Measurements from ENCODE around the gene NCKAP1.

NCKAP1 gene

GRCh38 chr2:182915369-182916326 lies 122.6 kb downstream of the NCKAP1 start:
- POLR2A ChIA-PET: interaction anchor here (0.9 kb wide), 1 partner anchor 209 kb away, joined by 4 read pairs; the partner anchor contains the start of gene NUP35
- DNase-seq (ENCODE audit: extremely low spot score): peak; percentile 49
- TF ChIP-seq CTBP1 (IDR thresholded peaks at IDR 0.05; ENCODE audit: borderline replicate concordance) (no peak), TARDBP (IDR thresholded peaks at IDR 0.05) (no peak), BHLHE40 (IDR thresholded peaks at IDR 0.05; ENCODE audit: borderline replicate concordance) (no peak), L3MBTL2 (conservative IDR thresholded peaks at IDR 0.05) (no peak), NFRKB (IDR thresholded peaks at IDR 0.05) (no peak), FOXA1 (IDR thresholded peaks at IDR 0.05) (no peak), SUZ12 (IDR thresholded peaks at IDR 0.05) (no peak), SP1 (IDR thresholded peaks at IDR 0.05) (no peak), ELF4 (IDR thresholded peaks at IDR 0.05) (no peak), HDGF (IDR thresholded peaks at IDR 0.05; ENCODE audit: borderline replicate concordance) (no peak), PKNOX1 (IDR thresholded peaks at IDR 0.05) (peak; percentile 82), FOXK2 (IDR thresholded peaks at IDR 0.05) (no peak), LEF1 (IDR thresholded peaks at IDR 0.05; ENCODE audit: borderline replicate concordance) (no peak), ZNF384 (IDR thresholded peaks at IDR 0.05) (0 out of 2 replicates have a peak, but pooled peaks have one; percentile 36), ARNT (IDR thresholded peaks at IDR 0.05) (no peak), FOXM1 (IDR thresholded peaks at IDR 0.05; ENCODE audit: borderline replicate concordance) (no peak)
- CTCF ChIA-PET: no interaction called here

- ChIA-PET CTCF (no interaction called here), POLR2A (interaction anchor here (0.9 kb wide), 1 partner anchor 210 kb away, joined by 4 read pairs; the partner anchor contains the start of gene NUP35)
- DNase-seq (ENCODE audit: extremely low spot score): no peak
- no peak for TF ChIP-seq ZNF384 (IDR thresholded peaks at IDR 0.05)
- no peak for TF ChIP-seq ELF4 (IDR thresholded peaks at IDR 0.05)
- no peak for TF ChIP-seq FOXM1 (IDR thresholded peaks at IDR 0.05; ENCODE audit: borderline replicate concordance)
- no peak for TF ChIP-seq BHLHE40 (IDR thresholded peaks at IDR 0.05; ENCODE audit: borderline replicate concordance)
- TF ChIP-seq SUZ12 (IDR thresholded peaks at IDR 0.05): no peak
- TF ChIP-seq L3MBTL2 (conservative IDR thresholded peaks at IDR 0.05): no peak
- TF ChIP-seq TARDBP (IDR thresholded peaks at IDR 0.05): no peak
- TF ChIP-seq SP1 (IDR thresholded peaks at IDR 0.05): no peak
- TF ChIP-seq HDGF (IDR thresholded peaks at IDR 0.05; ENCODE audit: borderline replicate concordance): no peak
- TF ChIP-seq PKNOX1 (IDR thresholded peaks at IDR 0.05): no peak
- no peak for TF ChIP-seq FOXK2 (IDR thresholded peaks at IDR 0.05)
- no peak for TF ChIP-seq FOXA1 (IDR thresholded peaks at IDR 0.05)
- no peak for TF ChIP-seq NFRKB (IDR thresholded peaks at IDR 0.05)
Measured at GRCh38 chr2:182914852-182915251, 123.4 kb downstream of the NCKAP1 start.

GRCh38 chr2:182913064-182913463 lies 125.2 kb downstream of the NCKAP1 start:
- no peak for TF ChIP-seq ELF4 (IDR thresholded peaks at IDR 0.05)
- TF ChIP-seq FOXK2 (IDR thresholded peaks at IDR 0.05): no peak
- no peak for TF ChIP-seq SUZ12 (IDR thresholded peaks at IDR 0.05)
- no peak for TF ChIP-seq ARNT (IDR thresholded peaks at IDR 0.05)
- no peak for TF ChIP-seq L3MBTL2 (conservative IDR thresholded peaks at IDR 0.05)
- TF ChIP-seq FOXM1 (IDR thresholded peaks at IDR 0.05; ENCODE audit: borderline replicate concordance): no peak
- no peak for TF ChIP-seq NFRKB (IDR thresholded peaks at IDR 0.05)
- TF ChIP-seq HDGF (IDR thresholded peaks at IDR 0.05; ENCODE audit: borderline replicate concordance): no peak
- TF ChIP-seq TARDBP (IDR thresholded peaks at IDR 0.05): no peak
- TF ChIP-seq FOXA1 (IDR thresholded peaks at IDR 0.05): no peak
- no peak for TF ChIP-seq ZNF384 (IDR thresholded peaks at IDR 0.05)
- TF ChIP-seq BHLHE40 (IDR thresholded peaks at IDR 0.05; ENCODE audit: borderline replicate concordance): no peak
- TF ChIP-seq LEF1 (IDR thresholded peaks at IDR 0.05; ENCODE audit: borderline replicate concordance): no peak
- ChIA-PET CTCF (no interaction called here), POLR2A (interaction anchor here (0.6 kb wide), 1 partner anchor 198 kb away, joined by 3 read pairs; no protein-coding TSS in a partner anchor)
- no peak for DNase-seq (ENCODE audit: extremely low spot score)

GRCh38 chr2:182912518-182912915 lies 125.7 kb downstream of the NCKAP1 start:
- CTCF ChIA-PET: no interaction called here
- DNase-seq (ENCODE audit: extremely low spot score): no peak
- POLR2A ChIA-PET: interaction anchor here (0.6 kb wide), 1 partner anchor 198 kb away, joined by 3 read pairs; no protein-coding TSS in a partner anchor
- no peak for TF ChIP-seq BHLHE40 (IDR thresholded peaks at IDR 0.05; ENCODE audit: borderline replicate concordance)
- peak; percentile 77 for TF ChIP-seq PKNOX1 (IDR thresholded peaks at IDR 0.05)

- no peak for DNase-seq (ENCODE audit: extremely low spot score)
- ChIA-PET POLR2A (interaction anchor here (0.6 kb wide), 1 partner anchor 197 kb away, joined by 3 read pairs; no protein-coding TSS in a partner anchor), CTCF (no interaction called here)
- no peak for TF ChIP-seq SUZ12 (IDR thresholded peaks at IDR 0.05)
- TF ChIP-seq ELF4 (IDR thresholded peaks at IDR 0.05): no peak
- no peak for TF ChIP-seq CTBP1 (IDR thresholded peaks at IDR 0.05; ENCODE audit: borderline replicate concordance)
- no peak for TF ChIP-seq ARNT (IDR thresholded peaks at IDR 0.05)
- TF ChIP-seq FOXA1 (IDR thresholded peaks at IDR 0.05): no peak
- TF ChIP-seq LEF1 (IDR thresholded peaks at IDR 0.05; ENCODE audit: borderline replicate concordance): no peak
- no peak for TF ChIP-seq FOXK2 (IDR thresholded peaks at IDR 0.05)
- TF ChIP-seq L3MBTL2 (conservative IDR thresholded peaks at IDR 0.05): no peak
Measured at GRCh38 chr2:182911813-182912517, 126.3 kb downstream of the NCKAP1 start.
